Heart left ventricle (tissue), 13 donors: ENCODE results near the gene NUMB.

Source experiments
- CTCF ChIP-seq, 12 donors: fragments of 200-600 bp; sonication (generic) in 4 of 12; IDR thresholded peaks; one replicate each; pipeline versions ENCODE4 v1.5.0 to v1.8.0; 2018 to 2022; ENCODE audit warnings: antibody characterized with exemption in 12 of 12, mild to moderate bottlenecking in 5 of 12
- POLR2A ChIP-seq, 2 donors: fragments of 450-650 bp; IDR thresholded peaks; one replicate each; pipeline ENCODE4 v1.6.1; 2017; ENCODE audit warnings: antibody characterized with exemption in 2 of 2, mild to moderate bottlenecking in 2 of 2, moderate library complexity in 2 of 2
- donor health status: ischemic (EF 13 %, LVEDD 7.1; RV severe dilation, severe dysfunction).
- donor health status: DM: no; HTN: yes; CAD: no.
- donor health status: DM: no; HTN: no; CAD: no.
- donor health status: ischemic (EF 25% LVEDD 6.9; RV normal size, moderate dysfunction).
- donor health status: ischemic (EF 25% LVEDD 5.7; RV mildly dilated, moderate dysfunction).
- donor health status: ischemic (EF 35%, LVEDD 5.7; RV mildly dilated, moderate dysfunction).
- donor health status: nonischemic (EF 11% LVEDD 7.7; RV severe dilation, severe dysfunction).
- donor health status: DM: yes; HTN: yes; CAD: no.
- donor health status: PGD.
- donor health status: ischemic (EF 29% LVEDD 5.4; RV normal size, mild dysfunction).
- donor health status: nonischemic (EF 23%, LVEDD 6.1; RV moderate dilation, normal function).

GRCh38 chr14:73397810-73398209 is 60.5 kb downstream of the NUMB start:
- TF ChIP-seq CTCF (IDR thresholded peaks at IDR 0.05), result no peak
- TF ChIP-seq POLR2A (IDR thresholded peaks at IDR 0.05), result no peak
